Anterior cingulate cortex (tissue), 58 donors: ENCODE data around the gene HRG.
A peak's percentile ranks its signal among the peaks of the same experiment; 100 is the strongest.
"Not testable (repeated sequence)": the region's sequence is repeated elsewhere in the genome, so short reads cannot be mapped to it uniquely, and the experiment has no call there.

Source experiments
- DNase-seq, 58 donors: peaks; one replicate each; lab custom pipeline; 2025; lab: John Stamatoyannopoulos, UW

Gene HRG, protein sequence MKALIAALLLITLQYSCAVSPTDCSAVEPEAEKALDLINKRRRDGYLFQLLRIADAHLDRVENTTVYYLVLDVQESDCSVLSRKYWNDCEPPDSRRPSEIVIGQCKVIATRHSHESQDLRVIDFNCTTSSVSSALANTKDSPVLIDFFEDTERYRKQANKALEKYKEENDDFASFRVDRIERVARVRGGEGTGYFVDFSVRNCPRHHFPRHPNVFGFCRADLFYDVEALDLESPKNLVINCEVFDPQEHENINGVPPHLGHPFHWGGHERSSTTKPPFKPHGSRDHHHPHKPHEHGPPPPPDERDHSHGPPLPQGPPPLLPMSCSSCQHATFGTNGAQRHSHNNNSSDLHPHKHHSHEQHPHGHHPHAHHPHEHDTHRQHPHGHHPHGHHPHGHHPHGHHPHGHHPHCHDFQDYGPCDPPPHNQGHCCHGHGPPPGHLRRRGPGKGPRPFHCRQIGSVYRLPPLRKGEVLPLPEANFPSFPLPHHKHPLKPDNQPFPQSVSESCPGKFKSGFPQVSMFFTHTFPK

GRCh38 chr3:186665625-186666188 is at the start of gene HRG:
Gene HRG, plus strand, starts transcription at chr3:186666014. Its CDS starts 18 bp downstream, at chr3:186666032.
- DNase-seq, result no peak

GRCh38 chr3:186616299-186616617 is 49.6 kb upstream of the HRG start:
- no peak for DNase-seq

- DNase-seq, result peak; percentile 12 to 87 (median 64)
These were observed 48.5 kb upstream of the HRG start for GRCh38 chr3:186617036-186617946.

DNA sequence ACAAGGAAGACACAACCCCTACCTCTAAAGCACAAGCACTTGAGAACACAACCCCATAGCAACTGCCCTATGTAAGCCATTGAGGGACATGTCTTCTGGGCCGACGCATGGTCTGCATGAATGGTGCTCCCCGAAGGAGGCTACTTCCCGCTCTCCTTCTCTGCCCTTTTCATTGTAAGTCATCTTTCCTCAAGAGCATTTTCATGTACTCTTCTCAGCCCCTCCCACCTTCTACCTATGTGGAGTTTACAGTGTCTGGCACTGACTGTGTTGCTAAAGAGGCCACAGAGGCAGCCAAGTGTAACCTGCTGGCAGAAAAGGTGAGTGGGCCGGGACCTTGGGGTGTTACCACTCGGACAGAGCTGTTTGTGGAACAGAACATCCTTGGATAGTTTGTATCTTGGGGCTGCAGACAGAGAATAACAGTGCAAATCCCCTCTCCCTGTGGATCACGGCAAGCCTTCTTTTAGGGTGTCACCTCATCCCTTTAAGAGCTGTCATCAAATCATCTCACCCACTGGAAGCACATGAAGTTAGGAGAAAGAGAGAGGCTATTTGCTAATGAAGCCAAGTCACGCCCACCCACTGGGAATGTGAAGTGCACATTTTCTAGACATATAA is 47.4 kb upstream of the HRG start:
- no peak for DNase-seq

- DNase-seq, result no peak
These were observed 46.0 kb upstream of the HRG start for GRCh38 chr3:186619787-186620212.

DNA sequence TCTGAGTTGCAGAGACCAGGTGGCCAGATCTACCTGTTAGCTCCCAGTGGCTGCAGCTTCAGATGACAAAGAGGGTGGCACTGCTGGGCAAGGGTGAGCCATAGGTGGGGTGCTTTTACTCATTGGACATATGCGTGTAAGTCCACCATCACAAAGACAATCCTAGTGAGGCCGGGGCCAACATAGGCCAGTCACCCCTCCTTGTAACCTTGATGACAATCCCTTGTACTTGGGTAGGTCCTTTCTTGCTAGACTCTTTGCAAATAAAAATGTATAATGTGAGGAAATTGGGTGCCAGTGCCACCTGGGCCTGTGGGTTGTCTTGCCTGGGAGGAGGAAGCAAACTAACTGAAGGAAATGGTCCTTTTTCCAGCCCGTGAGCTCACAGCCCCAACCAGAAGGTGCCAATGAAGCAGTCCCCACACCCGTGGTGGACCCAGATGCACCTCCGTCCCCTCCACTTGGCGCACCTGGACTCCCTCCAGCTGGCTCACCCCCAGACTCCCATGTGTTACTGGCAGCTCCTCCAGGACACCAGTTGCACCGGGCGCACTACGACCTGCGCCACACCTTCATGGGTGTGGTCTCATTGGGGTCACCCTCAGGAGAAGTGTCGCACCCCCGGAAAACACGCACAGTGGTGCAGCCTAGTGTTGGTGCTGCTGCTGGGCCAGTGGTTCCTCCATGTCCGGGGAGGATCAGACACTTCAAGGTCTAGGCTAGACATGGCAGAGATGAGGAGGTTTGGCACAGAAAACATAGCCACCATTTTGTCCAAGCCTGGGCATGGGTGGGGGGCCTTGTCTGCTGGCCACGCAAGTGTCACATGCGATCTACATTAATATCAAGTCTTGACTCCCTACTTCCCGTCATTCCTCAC is 45.4 kb upstream of the HRG start:
- no peak for DNase-seq

GRCh38 chr3:186621894-186622650 is 43.7 kb upstream of the HRG start:
- no peak for DNase-seq

GRCh38 chr3:186622651-186623310 is 43.0 kb upstream of the HRG start:
- DNase-seq, result no peak

DNA sequence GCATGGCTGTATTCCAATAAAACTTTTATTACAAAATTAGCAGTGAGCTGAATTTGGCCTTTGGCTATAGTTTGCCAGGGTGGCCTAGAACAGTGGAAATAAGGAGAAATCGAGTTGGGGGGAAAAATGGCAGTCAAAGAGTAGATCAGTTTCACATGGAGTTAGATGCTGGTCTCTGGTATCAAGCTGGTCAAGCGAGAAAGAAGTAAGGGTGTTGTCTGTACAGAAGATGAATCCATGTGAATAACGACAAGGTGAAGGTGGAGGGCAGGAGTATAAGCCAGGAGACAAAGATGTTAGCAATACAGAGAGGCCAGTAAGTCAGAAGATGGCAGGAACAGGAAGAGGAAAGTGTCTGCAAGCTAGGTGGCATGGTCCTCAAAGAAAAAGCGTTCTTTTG is 41.2 kb upstream of the HRG start:
- no peak for DNase-seq

DNA sequence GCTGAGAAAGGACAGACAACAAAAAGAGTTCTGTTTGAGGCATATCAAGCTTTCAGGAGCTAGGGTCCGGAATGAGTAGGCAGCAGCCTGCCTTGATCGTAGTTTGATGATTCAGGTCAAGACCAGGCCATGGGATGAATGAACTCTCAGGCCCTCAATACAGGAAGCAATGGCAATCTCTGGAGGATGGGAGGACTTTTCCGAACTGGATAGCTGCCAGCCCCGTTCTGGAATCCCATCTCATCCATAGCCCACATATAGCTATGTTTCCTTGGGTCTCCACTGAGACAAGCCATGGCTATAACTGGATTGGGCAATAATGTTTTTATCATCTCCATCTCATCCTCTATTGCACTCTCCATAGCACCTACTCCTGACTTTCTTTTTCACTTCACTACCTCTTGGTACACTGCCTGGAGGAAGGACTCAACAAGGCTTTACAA is 40.2 kb upstream of the HRG start:
- no peak for DNase-seq

GRCh38 chr3:186626254-186626847 is 39.5 kb upstream of the HRG start:
- no peak for DNase-seq

GRCh38 chr3:186627852-186628414 is 37.9 kb upstream of the HRG start:
- no peak for DNase-seq

DNA sequence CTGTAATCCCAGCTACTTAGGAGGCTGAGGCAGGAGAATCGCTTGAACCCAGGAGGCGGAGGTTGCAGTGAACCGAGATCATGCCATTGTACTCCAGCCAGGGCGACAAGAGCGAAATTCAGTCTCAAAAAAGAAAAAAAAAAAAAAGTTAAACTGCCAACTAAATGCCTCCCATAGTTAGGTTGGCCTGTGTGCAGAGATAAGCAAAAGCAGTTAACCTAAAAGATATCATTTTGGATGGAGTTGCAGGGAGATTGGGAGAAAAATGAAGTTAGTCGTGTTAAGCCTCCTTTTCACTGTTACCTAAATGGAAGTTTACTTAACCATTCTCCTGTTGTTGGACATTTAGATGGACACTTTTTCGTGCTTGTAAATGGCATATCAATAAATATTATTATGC is 37.1 kb upstream of the HRG start:
- no peak for DNase-seq

DNA sequence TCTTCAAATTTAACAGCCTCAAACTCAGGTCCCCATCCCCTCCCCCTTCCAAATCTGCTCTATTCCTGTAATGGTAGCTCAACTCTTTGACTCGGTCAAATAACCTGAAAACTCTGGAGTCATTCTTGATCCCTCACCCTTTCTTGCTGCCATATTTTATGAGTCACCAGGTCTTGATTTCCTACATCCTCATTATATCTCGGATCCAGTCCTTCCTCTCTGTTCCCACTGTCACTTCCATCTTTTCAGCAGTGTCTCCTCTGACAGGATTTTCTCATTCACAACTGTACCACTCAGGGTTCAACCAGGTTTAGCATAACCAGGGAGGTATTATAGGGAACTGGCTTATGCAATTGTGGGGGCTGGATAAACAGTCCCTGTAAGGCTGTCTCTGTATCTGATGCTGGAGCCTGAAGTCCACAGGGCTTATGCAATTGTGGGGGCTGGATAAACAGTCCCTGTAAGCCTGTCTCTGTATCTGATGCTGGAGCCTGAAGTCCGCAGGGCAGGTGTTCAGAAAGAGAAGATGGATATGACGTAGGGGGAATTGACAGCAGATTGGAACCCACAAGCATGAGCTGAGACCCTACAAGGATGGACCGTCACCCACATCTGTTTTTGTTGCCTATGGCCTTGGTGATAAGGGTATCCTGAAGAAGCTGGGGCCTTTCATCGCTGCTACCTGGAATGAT is 34.7 kb upstream of the HRG start:
- DNase-seq, result no peak

DNA sequence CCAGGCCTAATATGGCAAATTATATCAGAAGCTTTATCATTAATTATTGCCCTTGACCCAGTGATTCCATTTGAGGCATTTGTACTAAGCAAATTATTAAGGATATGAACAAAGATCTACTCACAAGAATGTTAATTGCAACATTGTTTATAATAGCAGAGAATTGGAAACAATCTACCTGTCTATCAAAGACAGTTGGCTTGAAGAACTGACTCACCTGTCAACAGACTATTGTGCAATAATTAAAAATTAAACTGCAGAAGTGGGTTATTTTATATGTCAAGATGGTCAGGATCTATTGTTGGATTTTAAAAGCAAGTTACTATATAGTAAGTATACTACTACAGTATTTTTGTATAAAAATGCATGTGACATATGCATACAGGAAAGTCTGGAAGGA is 32.3 kb upstream of the HRG start:
- no peak for DNase-seq

- not testable (repeated sequence) for DNase-seq
These were observed 31.6 kb upstream of the HRG start for GRCh38 chr3:186634207-186634606.

DNA sequence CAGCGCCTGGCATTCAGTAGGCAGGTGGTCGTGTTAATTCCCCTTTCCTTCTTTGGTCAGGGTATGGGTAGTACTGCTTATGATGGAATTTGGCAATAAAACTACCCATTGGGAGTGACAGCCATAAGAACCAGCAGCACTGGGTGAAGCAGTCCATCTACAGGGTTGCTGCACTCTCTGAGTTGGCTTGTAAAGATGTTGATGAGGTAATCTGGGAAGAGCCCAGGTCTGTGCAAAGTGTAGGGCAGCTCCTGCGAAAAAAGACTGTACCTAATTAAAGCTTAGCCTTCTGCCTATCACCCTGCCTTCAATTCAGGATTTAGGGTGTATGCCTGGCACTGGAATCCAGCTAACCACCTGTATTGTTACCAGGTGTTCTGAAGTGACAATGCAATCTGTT is 30.3 kb upstream of the HRG start:
- no peak for DNase-seq
